GM21576 (cell line): ENCODE measurements around the gene CTDNEP1.

Experiments used
- ATAC-seq: cut with Tn5 transposase; IDR thresholded peaks from one replicate; pipeline ENCODE4 v1.9.1; 2021; ENCODE audit warnings: mild to moderate bottlenecking, moderate library complexity; ENCODE audit not compliant: unreplicated experiment

CTDNEP1 gene

GRCh38 chr17:7232114-7232513 is 19.4 kb downstream of the CTDNEP1 start:
- no peak for ATAC-seq

GRCh38 chr17:7229504-7229903 is 22.0 kb downstream of the CTDNEP1 start:
- no peak for ATAC-seq

GRCh38 chr17:7228920-7229319 is 22.6 kb downstream of the CTDNEP1 start:
- no peak for ATAC-seq

- ATAC-seq, result no peak
Observed at GRCh38 chr17:7226721-7227710, 24.5 kb downstream of the CTDNEP1 start.

GRCh38 chr17:7225711-7226331 is 25.7 kb downstream of the CTDNEP1 start:
- ATAC-seq, result no peak

GRCh38 chr17:7224661-7225111 is 26.8 kb downstream of the CTDNEP1 start:
- no peak for ATAC-seq

- no peak for ATAC-seq
Observed at GRCh38 chr17:7224110-7224509, 27.4 kb downstream of the CTDNEP1 start.

- no peak for ATAC-seq
Observed at GRCh38 chr17:7223375-7223774, 28.2 kb downstream of the CTDNEP1 start.

GRCh38 chr17:7222972-7223292 is 28.6 kb downstream of the CTDNEP1 start:
- ATAC-seq, result no peak

- no peak for ATAC-seq
Observed at GRCh38 chr17:7222093-7222971, 29.2 kb downstream of the CTDNEP1 start.

GRCh38 chr17:7221278-7222092 is 30.0 kb downstream of the CTDNEP1 start:
- no peak for ATAC-seq

GRCh38 chr17:7220593-7221277 is 30.8 kb downstream of the CTDNEP1 start:
- ATAC-seq, result no peak

- ATAC-seq, result peak; percentile 44
Observed at GRCh38 chr17:7219812-7220592, 31.5 kb downstream of the CTDNEP1 start, which contains the start of the genes ACADVL and DLG4. ACADVL (plus strand) TSS chr17:7219938; CDS start chr17:7219985, 47 bp downstream. DLG4 (minus strand) TSS chr17:7219836.

- ATAC-seq, result no peak
Observed at GRCh38 chr17:7219229-7219811, 32.2 kb downstream of the CTDNEP1 start.

GRCh38 chr17:7218758-7219157 is 32.8 kb downstream of the CTDNEP1 start:
- no peak for ATAC-seq

- ATAC-seq, result no peak
Observed at GRCh38 chr17:7218166-7218565, 33.4 kb downstream of the CTDNEP1 start.

GRCh38 chr17:7217113-7217987 is 34.2 kb downstream of the CTDNEP1 start:
- no peak for ATAC-seq
